Osteoblast (primary cell): ENCODE measurements around the gene RIOK3. TPM values are rescaled to one million over a fixed set of nuclear protein-coding genes. Genes with fewer than 3 reads are reported as not detected.

Source experiments
- DNase-seq: peaks from one replicate; pipeline ENCODE4 v3.0.0; 2011; ENCODE audit warnings: low spot score, mixed read lengths; ENCODE audit not compliant: insufficient read length; ENCODE audit errors: missing footprints
- H2AFZ ChIP-seq: 2 replicates; pipeline ENCODE4 v1.6.0; 2011; ENCODE audit warnings: mild to moderate bottlenecking, low read length
- H3K27ac ChIP-seq: 2 replicates; pipeline ENCODE4 v1.5.1; 2011; ENCODE audit warnings: mild to moderate bottlenecking, low read depth, low read length, moderate library complexity
- H3K27me3 ChIP-seq: 2 replicates; pipeline ENCODE4 v1.6.0; 2012; ENCODE audit warnings: mild to moderate bottlenecking, control low read depth, inconsistent platforms, low read length, moderate library complexity; ENCODE audit not compliant: insufficient read depth
- H3K36me3 ChIP-seq: 2 replicates; pipeline ENCODE4 v1.5.1; 2011; ENCODE audit warnings: mild to moderate bottlenecking, low read length, control low read depth, moderate library complexity; ENCODE audit not compliant: insufficient read depth
- H3K4me1 ChIP-seq: 2 replicates; pipeline ENCODE4 v1.5.1; 2011; ENCODE audit warnings: mild to moderate bottlenecking, low read length, control low read depth, moderate library complexity; ENCODE audit not compliant: insufficient read depth
- H3K4me2 ChIP-seq: 2 replicates; pipeline ENCODE4 v1.6.0; 2011; ENCODE audit warnings: mild to moderate bottlenecking, low read length; ENCODE audit not compliant: insufficient read depth
- H3K4me3 ChIP-seq: fragments of 200-600 bp; sonication (generic); 3 replicates; pipeline ENCODE4 v1.5.1; 2012; ENCODE audit warnings: mild to moderate bottlenecking, low read length, inconsistent platforms; ENCODE audit not compliant: insufficient read depth
- H3K79me2 ChIP-seq: 2 replicates; pipeline ENCODE4 v1.6.0; 2012; ENCODE audit warnings: mild to moderate bottlenecking, low read length, control low read depth, inconsistent platforms; ENCODE audit not compliant: insufficient read depth
- H3K9me3 ChIP-seq: 2 replicates; pipeline ENCODE4 v1.5.1; 2011; ENCODE audit warnings: low read depth, low read length, control low read depth
- H4K20me1 ChIP-seq: 2 replicates; pipeline ENCODE4 v1.6.0; 2012; ENCODE audit warnings: mild to moderate bottlenecking, low read length, control low read depth; ENCODE audit not compliant: insufficient read depth
- total RNA-seq: library from RNA; depleted of rRNA; stranded (reverse); fragments of >200 nt; gene quantifications from 2 replicates; pipeline ENCODE4 v1.2.3, GENCODE V29; 2012
- TF ChIP-seq, protein P1 (sequence below): IDR thresholded peaks from 2 replicates; pipeline ENCODE4 v1.5.1; 2011; ENCODE audit warnings: mild to moderate bottlenecking, low read depth, low read length, moderate library complexity; ENCODE audit errors: extremely low read depth

RIOK3 gene
- total RNA-seq, 1 donor, result 110 TPM

GRCh38 chr18:23462876-23463275 lies 9.8 kb downstream of the RIOK3 start:
- H3K4me3 ChIP-seq, result no peak overlapping the region
- no peaks in the 10 kb centered on the region for H3K9me3 ChIP-seq
- peaks cover 47% of the 10 kb centered on the region for H4K20me1 ChIP-seq
- no peak overlapping the region for H3K4me2 ChIP-seq
- H3K79me2 ChIP-seq, result peaks cover 65% of the 10 kb centered on the region
- H2AFZ ChIP-seq, result no peak overlapping the region
- DNase-seq, result no peak
- TF ChIP-seq, protein P1, sequence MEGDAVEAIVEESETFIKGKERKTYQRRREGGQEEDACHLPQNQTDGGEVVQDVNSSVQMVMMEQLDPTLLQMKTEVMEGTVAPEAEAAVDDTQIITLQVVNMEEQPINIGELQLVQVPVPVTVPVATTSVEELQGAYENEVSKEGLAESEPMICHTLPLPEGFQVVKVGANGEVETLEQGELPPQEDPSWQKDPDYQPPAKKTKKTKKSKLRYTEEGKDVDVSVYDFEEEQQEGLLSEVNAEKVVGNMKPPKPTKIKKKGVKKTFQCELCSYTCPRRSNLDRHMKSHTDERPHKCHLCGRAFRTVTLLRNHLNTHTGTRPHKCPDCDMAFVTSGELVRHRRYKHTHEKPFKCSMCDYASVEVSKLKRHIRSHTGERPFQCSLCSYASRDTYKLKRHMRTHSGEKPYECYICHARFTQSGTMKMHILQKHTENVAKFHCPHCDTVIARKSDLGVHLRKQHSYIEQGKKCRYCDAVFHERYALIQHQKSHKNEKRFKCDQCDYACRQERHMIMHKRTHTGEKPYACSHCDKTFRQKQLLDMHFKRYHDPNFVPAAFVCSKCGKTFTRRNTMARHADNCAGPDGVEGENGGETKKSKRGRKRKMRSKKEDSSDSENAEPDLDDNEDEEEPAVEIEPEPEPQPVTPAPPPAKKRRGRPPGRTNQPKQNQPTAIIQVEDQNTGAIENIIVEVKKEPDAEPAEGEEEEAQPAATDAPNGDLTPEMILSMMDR, result no peak
- H3K27me3 ChIP-seq, result no peaks in the 10 kb centered on the region
- H3K4me1 ChIP-seq, result peaks cover 3% of the 10 kb centered on the region
- H3K27ac ChIP-seq, result no peak overlapping the region
- H3K36me3 ChIP-seq, result peaks cover 54% of the 10 kb centered on the region

DNA sequence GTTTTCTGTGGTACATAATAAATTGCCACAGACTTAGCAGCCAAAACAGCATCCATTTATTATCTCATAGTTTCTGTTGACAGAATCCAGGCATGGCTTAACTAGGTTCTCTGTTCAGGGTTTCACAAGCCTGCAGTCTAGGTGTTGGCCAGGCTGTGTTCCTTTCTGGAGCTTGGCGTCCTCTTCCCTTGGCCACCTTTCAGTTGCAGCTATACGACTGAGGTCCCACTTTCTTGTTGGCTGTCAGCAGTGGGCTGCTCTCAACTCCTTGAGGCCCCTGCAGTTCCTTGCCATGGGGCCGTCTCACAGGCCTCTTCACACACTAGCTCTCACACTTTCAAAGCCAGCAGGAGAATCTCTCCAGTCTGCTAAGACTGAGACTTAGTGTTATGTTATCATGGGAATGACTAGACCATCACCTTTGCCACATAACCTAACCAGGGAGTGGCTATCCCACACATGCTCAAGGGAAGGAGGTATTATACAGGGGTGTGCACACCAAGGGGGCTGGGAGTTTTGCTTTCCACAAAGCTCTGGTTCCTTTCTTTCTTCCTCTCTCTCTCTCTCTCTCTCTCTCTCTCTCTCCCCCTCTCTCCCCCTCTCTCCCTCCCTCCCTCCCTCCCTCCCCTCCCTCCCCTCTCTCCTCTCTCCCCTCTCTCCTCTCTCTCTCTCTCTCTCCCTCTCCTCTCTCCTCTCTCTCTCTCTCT lies 15.8 kb downstream of the RIOK3 start:
- Histone ChIP-seq H3K79me2 (peaks cover 26% of the 10 kb centered on the region), H3K4me3 (no peak overlapping the region), H3K27me3 (no peaks in the 10 kb centered on the region), H3K27ac (no peak overlapping the region), H3K9me3 (no peaks in the 10 kb centered on the region), H3K4me2 (no peak overlapping the region), H4K20me1 (no peaks in the 10 kb centered on the region), H3K36me3 (peaks cover 88% of the 10 kb centered on the region), H3K4me1 (no peaks in the 10 kb centered on the region), H2AFZ (no peak overlapping the region)
- TF ChIP-seq, protein P1, result no peak
- DNase-seq, result no peak

DNA sequence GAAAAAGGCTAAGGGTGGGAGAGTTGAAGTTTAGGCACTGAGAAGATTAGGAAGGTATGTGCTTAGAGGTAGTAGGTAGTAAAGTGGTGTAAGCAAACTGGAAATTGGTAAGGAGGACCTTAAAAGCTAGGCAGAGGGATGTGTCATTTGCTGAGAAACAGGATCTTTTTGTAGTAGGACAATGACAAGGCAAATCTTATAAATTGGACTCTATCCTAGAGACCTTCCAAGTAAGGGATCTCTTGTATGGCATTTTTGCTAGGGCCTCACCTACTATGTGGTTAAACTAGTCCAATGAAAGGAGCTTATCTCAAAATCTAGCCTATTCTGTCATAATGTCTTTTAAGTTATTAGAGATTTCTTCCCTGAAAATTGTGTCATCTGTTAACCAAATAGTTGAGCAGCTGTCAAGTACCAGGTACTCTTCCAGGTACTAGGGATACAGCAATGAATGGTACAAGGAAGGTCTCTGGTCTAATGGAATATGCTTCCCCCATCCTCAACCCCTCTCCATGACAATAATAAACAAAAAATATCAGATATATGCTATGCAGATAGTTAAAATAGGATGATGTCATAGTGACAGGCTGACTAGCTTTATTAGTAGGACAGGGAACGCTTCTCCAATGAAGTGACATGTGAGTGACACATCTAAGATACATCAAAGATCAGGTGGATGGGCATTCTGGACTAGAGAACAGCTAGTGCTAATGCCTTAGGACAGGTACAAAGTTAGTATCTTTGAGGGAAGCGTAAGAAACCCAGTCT lies 17.7 kb downstream of the RIOK3 start:
- no peaks in the 10 kb centered on the region for H3K9me3 ChIP-seq
- TF ChIP-seq, protein P1, result no peak
- no peaks in the 10 kb centered on the region for H3K27me3 ChIP-seq
- no peaks in the 10 kb centered on the region for H4K20me1 ChIP-seq
- H3K4me1 ChIP-seq, result no peaks in the 10 kb centered on the region
- H3K36me3 ChIP-seq, result peaks cover 89% of the 10 kb centered on the region
- H3K27ac ChIP-seq, result no peak overlapping the region
- no peak overlapping the region for H2AFZ ChIP-seq
- no peak for DNase-seq
- H3K4me2 ChIP-seq, result no peak overlapping the region
- H3K4me3 ChIP-seq, result no peak overlapping the region
- peaks cover 20% of the 10 kb centered on the region for H3K79me2 ChIP-seq

GRCh38 chr18:23471486-23471885 lies 18.4 kb downstream of the RIOK3 start:
- no peak overlapping the region for H2AFZ ChIP-seq
- TF ChIP-seq, protein P1, result no peak
- no peaks in the 10 kb centered on the region for H3K4me1 ChIP-seq
- peaks cover 20% of the 10 kb centered on the region for H3K79me2 ChIP-seq
- no peak overlapping the region for H3K27ac ChIP-seq
- peaks cover 89% of the 10 kb centered on the region for H3K36me3 ChIP-seq
- no peaks in the 10 kb centered on the region for H3K27me3 ChIP-seq
- no peak overlapping the region for H3K4me2 ChIP-seq
- H3K9me3 ChIP-seq, result no peaks in the 10 kb centered on the region
- H4K20me1 ChIP-seq, result no peaks in the 10 kb centered on the region
- no peak for DNase-seq
- H3K4me3 ChIP-seq, result no peak overlapping the region
